SK-N-SH treated with all-trans-retinoic acid at 6 μM for 48 hours (cell line): ENCODE measurements around the gene MST1.

ENCODE experiments used
- ATAC-seq: fragments of 200-7000 bp; cut with Tn5 transposase; 3 replicates; pipeline ENCODE4 v1.9.1; 2020; ENCODE audit warnings: mild to moderate bottlenecking, moderate library complexity
- ARNTL ChIP-seq: fragments of 450-650 bp; formaldehyde crosslinking; IDR thresholded peaks from 2 replicates; pipeline ENCODE4 v1.5.0; 2020; ENCODE audit warnings: low read depth, mild to moderate bottlenecking, moderate library complexity, borderline replicate concordance
- BACH2 ChIP-seq: fragments of 250-450 bp; sonication (Bioruptor Pico); IDR thresholded peaks from 2 replicates; pipeline ENCODE4 v1.9.0; 2021; ENCODE audit warnings: mild to moderate bottlenecking, borderline replicate concordance
- CSDC2 ChIP-seq: fragments of 250-450 bp; sonication (Bioruptor Pico); IDR thresholded peaks from 2 replicates; pipeline ENCODE4 v1.5.0; 2020; ENCODE audit warnings: mild to moderate bottlenecking, moderate library complexity
- ESRRG ChIP-seq: fragments of 250-450 bp; sonication (Bioruptor Pico); IDR thresholded peaks from 2 replicates; pipeline ENCODE4 v1.6.1; 2021; ENCODE audit warnings: mild to moderate bottlenecking
- GLIS3 ChIP-seq: fragments of 250-450 bp; sonication (Bioruptor Pico); IDR thresholded peaks from 2 replicates; pipeline ENCODE4 v1.5.0; 2020; ENCODE audit warnings: mild to moderate bottlenecking, moderate library complexity
- ISL1 ChIP-seq: fragments of 250-450 bp; sonication (Bioruptor Pico); IDR thresholded peaks from 2 replicates; pipeline ENCODE4 v2.1.2; 2022; ENCODE audit warnings: mild to moderate bottlenecking, moderate library complexity
- OSR1 ChIP-seq: fragments of 250-450 bp; sonication (Bioruptor Pico); IDR thresholded peaks from 2 replicates; pipeline ENCODE4 v1.8.0; 2022; ENCODE audit warnings: moderate library complexity, mild to moderate bottlenecking, inconsistent platforms
- PATZ1 ChIP-seq: fragments of 250-450 bp; sonication (Bioruptor Pico); IDR thresholded peaks from 2 replicates; pipeline ENCODE4 v1.8.0; 2020; ENCODE audit warnings: mild to moderate bottlenecking, moderate library complexity, borderline replicate concordance
- PPARA ChIP-seq: fragments of 250-450 bp; sonication (Bioruptor Pico); IDR thresholded peaks from 2 replicates; pipeline ENCODE4 v1.5.0; 2020; ENCODE audit warnings: mild to moderate bottlenecking, borderline replicate concordance
- RARB ChIP-seq: fragments of 250-450 bp; sonication (Bioruptor Pico); IDR thresholded peaks from 2 replicates; pipeline ENCODE4 v1.8.0; 2021; ENCODE audit warnings: mild to moderate bottlenecking, moderate library complexity
- SNAI2 ChIP-seq: fragments of 250-450 bp; sonication (Bioruptor Pico); IDR thresholded peaks from 2 replicates; pipeline ENCODE4 v1.5.0; 2020; ENCODE audit warnings: mild to moderate bottlenecking, moderate library complexity
- TOX ChIP-seq: fragments of 250-450 bp; sonication (Bioruptor Pico); IDR thresholded peaks from 2 replicates; pipeline ENCODE4 v1.8.0; 2021; ENCODE audit warnings: mild to moderate bottlenecking, moderate library complexity, borderline replicate concordance
- TSHZ2 ChIP-seq: fragments of 250-450 bp; sonication (Bioruptor Pico); IDR thresholded peaks from 2 replicates; pipeline ENCODE4 v1.5.0; 2020; ENCODE audit warnings: mild to moderate bottlenecking, moderate library complexity
- ZC3H10 ChIP-seq: fragments of 250-450 bp; sonication (Bioruptor Pico); IDR thresholded peaks from 2 replicates; pipeline ENCODE4 v1.5.1; 2021; ENCODE audit warnings: mild to moderate bottlenecking, moderate library complexity
- ZFP3 ChIP-seq: fragments of 250-450 bp; sonication (Bioruptor Pico); IDR thresholded peaks from 2 replicates; pipeline ENCODE4 v1.5.0; 2020; ENCODE audit warnings: mild to moderate bottlenecking, moderate library complexity
- ZNF565 ChIP-seq: fragments of 450-650 bp; formaldehyde crosslinking; conservative IDR thresholded peaks from 2 replicates; pipeline ENCODE4 v1.5.0; 2020; ENCODE audit warnings: low read depth, mild to moderate bottlenecking, moderate library complexity
- ZNF70 ChIP-seq: fragments of 450-650 bp; formaldehyde crosslinking; IDR thresholded peaks from 2 replicates; pipeline ENCODE4 v1.5.0; 2020; ENCODE audit warnings: mild to moderate bottlenecking, moderate library complexity
- TF ChIP-seq, protein P1 (sequence below): fragments of 250-450 bp; sonication (Bioruptor Pico); IDR thresholded peaks from 2 replicates; pipeline ENCODE4 v1.8.0; 2021; ENCODE audit warnings: low read depth, mild to moderate bottlenecking, moderate library complexity, borderline replicate concordance

Gene MST1

GRCh38 chr3:49652218-49652902 is 36.9 kb downstream of the MST1 start:
- TF ChIP-seq ARNTL: no peak
- no peak for ATAC-seq

DNA sequence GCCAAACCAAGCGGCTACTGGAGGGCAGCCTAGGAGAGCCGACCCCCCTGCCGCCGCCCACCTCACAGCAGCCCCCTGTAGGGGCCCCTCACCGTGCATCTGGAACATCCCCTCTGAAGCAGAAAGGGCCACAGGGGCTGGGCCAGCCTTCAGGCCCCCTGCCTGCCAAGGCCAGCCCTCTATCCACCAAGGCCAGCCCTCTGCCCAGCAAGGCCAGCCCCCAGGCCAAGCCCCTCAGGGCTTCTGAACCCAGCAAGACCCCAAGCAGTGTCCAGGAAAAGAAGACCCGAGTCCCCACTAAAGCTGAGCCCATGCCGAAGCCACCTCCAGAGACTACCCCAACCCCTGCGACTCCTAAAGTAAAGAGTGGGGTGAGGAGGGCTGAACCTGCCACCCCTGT is 38.6 kb downstream of the MST1 start:
- ATAC-seq: no peak
- TF ChIP-seq ESRRG (CRISPR knock-in tag) (no peak), ISL1 (no peak), RARB (CRISPR knock-in tag) (no peak), TSHZ2 (CRISPR knock-in tag) (no peak), PPARA (CRISPR knock-in tag) (no peak), CSDC2 (CRISPR knock-in tag) (no peak), GLIS3 (no peak), PATZ1 (CRISPR knock-in tag) (no peak), ZNF565 (no peak), BACH2 (CRISPR knock-in tag) (no peak), SNAI2 (CRISPR knock-in tag) (no peak), OSR1 (CRISPR knock-in tag) (no peak), ZNF70 (CRISPR knock-in tag) (no peak), ZC3H10 (CRISPR knock-in tag) (no peak), ZFP3 (CRISPR knock-in tag) (no peak)
- TF ChIP-seq, protein P1, sequence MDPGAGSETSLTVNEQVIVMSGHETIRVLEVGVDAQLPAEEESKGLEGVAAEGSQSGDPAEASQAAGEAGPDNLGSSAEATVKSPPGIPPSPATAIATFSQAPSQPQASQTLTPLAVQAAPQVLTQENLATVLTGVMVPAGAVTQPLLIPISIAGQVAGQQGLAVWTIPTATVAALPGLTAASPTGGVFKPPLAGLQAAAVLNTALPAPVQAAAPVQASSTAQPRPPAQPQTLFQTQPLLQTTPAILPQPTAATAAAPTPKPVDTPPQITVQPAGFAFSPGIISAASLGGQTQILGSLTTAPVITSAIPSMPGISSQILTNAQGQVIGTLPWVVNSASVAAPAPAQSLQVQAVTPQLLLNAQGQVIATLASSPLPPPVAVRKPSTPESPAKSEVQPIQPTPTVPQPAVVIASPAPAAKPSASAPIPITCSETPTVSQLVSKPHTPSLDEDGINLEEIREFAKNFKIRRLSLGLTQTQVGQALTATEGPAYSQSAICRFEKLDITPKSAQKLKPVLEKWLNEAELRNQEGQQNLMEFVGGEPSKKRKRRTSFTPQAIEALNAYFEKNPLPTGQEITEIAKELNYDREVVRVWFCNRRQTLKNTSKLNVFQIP (CRISPR knock-in tag): no peak

- no peak for ATAC-seq
- TF ChIP-seq CSDC2 (CRISPR knock-in tag) (no peak), SNAI2 (CRISPR knock-in tag) (no peak)
Observed at GRCh38 chr3:49650177-49650576, 39.1 kb downstream of the MST1 start.

- no peak for ATAC-seq
- TF ChIP-seq ZNF565 (no peak), BACH2 (CRISPR knock-in tag) (no peak), PATZ1 (CRISPR knock-in tag) (no peak), TOX (no peak), OSR1 (CRISPR knock-in tag) (no peak), ISL1 (no peak), GLIS3 (no peak)
- TF ChIP-seq, protein P1 (CRISPR knock-in tag): no peak
Observed at GRCh38 chr3:49649576-49649975, 39.7 kb downstream of the MST1 start.
